ENCODE measurements around the gene BCL2L2. TPM values are rescaled to one million over a fixed set of nuclear protein-coding genes. Genes with fewer than 3 reads are reported as not detected.

The BCL2L2 gene
- total RNA-seq, 2 donors from 2014 or later, result 17.5 to 26.3 TPM

GRCh38 chr14:23360496-23360895 lies 53.9 kb downstream of the BCL2L2 start:
- Mint-ChIP-seq H3K4me3 (no peak overlapping the region), H3K4me1 (ENCODE audit: low read depth in 2 of 2) (no peaks in the 10 kb centered on the region), H3K36me3 (no peaks in the 10 kb centered on the region), H3K9me3 (no peaks in the 10 kb centered on the region), H3K27me3 (peaks cover 26 to 30% of the 10 kb centered on the region in 2 donors), H3K27ac (no peak overlapping the region)
- DNase-seq (ENCODE audit: low spot score), result peak; percentile 52
- ATAC-seq, result no peak

GRCh38 chr14:23361320-23361719 lies 54.7 kb downstream of the BCL2L2 start:
- H3K4me3 Mint-ChIP-seq, result no peak overlapping the region
- H3K36me3 Mint-ChIP-seq, result no peaks in the 10 kb centered on the region
- no peak for ATAC-seq
- H3K27ac Mint-ChIP-seq, result no peak overlapping the region
- peak; percentile 22 for DNase-seq (ENCODE audit: low spot score)
- H3K27me3 Mint-ChIP-seq, result peaks cover 22 to 23% of the 10 kb centered on the region in 2 donors
- no peaks in the 10 kb centered on the region for H3K9me3 Mint-ChIP-seq
- H3K4me1 Mint-ChIP-seq (ENCODE audit: low read depth in 2 of 2), result no peaks in the 10 kb centered on the region

Other genes starting within 250 kb of the BCL2L2 start
- 1 to 10 TPM in 1 of 2 donors, under 1 TPM in 1; 0.73 to 1.0 TPM for gene CDH24, start 249.3 kb upstream of the BCL2L2 start, total RNA-seq
- gene ACIN1, start 211.7 kb upstream of the BCL2L2 start, total RNA-seq, result 100 to 1,000 TPM; 186 to 250 TPM
- gene C14orf119, start 211.3 kb upstream of the BCL2L2 start, total RNA-seq, result 10 to 100 TPM; 41.2 to 55.2 TPM
- gene CIROP, start 201.8 kb upstream of the BCL2L2 start, total RNA-seq, result not detected
- not detected for gene CEBPE, start 187.6 kb upstream of the BCL2L2 start, total RNA-seq
- gene SLC7A8, start 123.2 kb upstream of the BCL2L2 start, total RNA-seq, result 1 to 10 TPM in 1 of 2 donors, under 1 TPM in 1; 0.07 to 3.5 TPM
- gene RNF212B, start 68.9 kb upstream of the BCL2L2 start, total RNA-seq, result not detected
- gene HOMEZ, start 20.7 kb upstream of the BCL2L2 start, total RNA-seq, result 1 to 10 TPM; 5.8 to 7.8 TPM
- 10 to 100 TPM; 12.4 to 18.7 TPM for gene PPP1R3E, start 4.0 kb upstream of the BCL2L2 start, total RNA-seq
- 100 to 1,000 TPM; 182 to 274 TPM for gene PABPN1, start 14.6 kb downstream of the BCL2L2 start, total RNA-seq
- under 1 TPM in 1 of 2 donors, not detected in 1; 0.42 TPM for gene SLC22A17, start 46.1 kb downstream of the BCL2L2 start, total RNA-seq
- gene EFS, start 58.3 kb downstream of the BCL2L2 start, total RNA-seq, result not detected
- not detected for gene IL25, start 66.0 kb downstream of the BCL2L2 start, total RNA-seq
- gene CMTM5, start 70.2 kb downstream of the BCL2L2 start, total RNA-seq, result not detected
- gene MYH6, start 101.4 kb downstream of the BCL2L2 start, total RNA-seq, result under 1 TPM in 1 of 2 donors, not detected in 1; 0.28 TPM
- gene MYH7, start 128.8 kb downstream of the BCL2L2 start, total RNA-seq, result not detected
- 10 to 100 TPM; 65.6 to 65.7 TPM for gene NGDN, start 162.9 kb downstream of the BCL2L2 start, total RNA-seq
- gene ZFHX2, start 244.9 kb downstream of the BCL2L2 start, total RNA-seq, result 1 to 10 TPM; 2.8 to 4.9 TPM
- gene THTPA, start 249.4 kb downstream of the BCL2L2 start, total RNA-seq, result 10 to 100 TPM; 10.6 to 11.7 TPM

Data from natural killer cell treated with Interleukin-12 subunit alpha and Interleukin-12 subunit beta and Interleukin-15 and Interleukin-18, amount 100 ng/mL, for 72 hours (primary cell).